ENCODE results near the gene PSMG3.

Gene PSMG3

GRCh38 chr7:1557006-1557405 lies 12.8 kb downstream of the PSMG3 start:
- no peak for DNase-seq

GRCh38 chr7:1555813-1556543 lies 13.9 kb downstream of the PSMG3 start, which contains the start of gene TMEM184A:
TMEM184A (minus strand) TSS chr7:1556205; CDS start chr7:1555484, 721 bp downstream.
- peak; percentile 99 for DNase-seq

GRCh38 chr7:1555046-1555812 lies 14.6 kb downstream of the PSMG3 start:
- peak; percentile 92 for DNase-seq

DNA sequence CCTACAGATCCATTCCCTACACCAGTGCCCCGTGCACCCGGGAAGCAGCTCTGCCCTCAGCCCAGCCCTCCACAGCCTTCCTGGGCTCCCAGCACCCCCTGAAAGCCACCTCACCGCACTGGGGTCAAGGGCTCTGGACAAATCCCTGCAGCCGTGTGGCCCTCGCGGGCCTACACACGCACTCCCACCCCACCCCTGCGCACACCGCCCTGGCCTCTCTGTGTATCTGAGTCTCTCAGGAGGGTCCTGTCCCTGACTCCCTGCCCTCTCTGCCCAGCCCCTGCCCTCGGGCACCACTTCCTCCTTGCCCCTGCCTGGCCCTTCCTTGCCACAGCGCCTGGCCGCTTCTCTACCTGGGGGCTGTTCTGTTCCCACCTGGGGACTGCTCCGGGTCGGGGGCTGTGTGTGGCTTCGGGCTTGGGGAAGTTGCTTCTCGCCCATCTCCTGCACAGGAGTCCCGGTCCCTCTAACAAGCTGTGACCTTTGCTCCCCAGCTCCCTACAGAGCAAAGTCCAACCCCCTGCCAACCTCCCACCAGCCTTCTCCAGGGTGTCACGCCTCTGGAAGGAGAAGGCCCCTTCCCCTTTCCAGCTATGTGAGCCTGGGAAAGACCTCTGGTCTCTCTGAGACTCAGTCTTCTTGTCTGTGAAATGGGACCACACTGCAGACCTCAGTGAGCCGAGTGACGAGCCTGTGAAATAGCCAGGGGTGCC lies 15.3 kb downstream of the PSMG3 start:
- DNase-seq: no peak

DNA sequence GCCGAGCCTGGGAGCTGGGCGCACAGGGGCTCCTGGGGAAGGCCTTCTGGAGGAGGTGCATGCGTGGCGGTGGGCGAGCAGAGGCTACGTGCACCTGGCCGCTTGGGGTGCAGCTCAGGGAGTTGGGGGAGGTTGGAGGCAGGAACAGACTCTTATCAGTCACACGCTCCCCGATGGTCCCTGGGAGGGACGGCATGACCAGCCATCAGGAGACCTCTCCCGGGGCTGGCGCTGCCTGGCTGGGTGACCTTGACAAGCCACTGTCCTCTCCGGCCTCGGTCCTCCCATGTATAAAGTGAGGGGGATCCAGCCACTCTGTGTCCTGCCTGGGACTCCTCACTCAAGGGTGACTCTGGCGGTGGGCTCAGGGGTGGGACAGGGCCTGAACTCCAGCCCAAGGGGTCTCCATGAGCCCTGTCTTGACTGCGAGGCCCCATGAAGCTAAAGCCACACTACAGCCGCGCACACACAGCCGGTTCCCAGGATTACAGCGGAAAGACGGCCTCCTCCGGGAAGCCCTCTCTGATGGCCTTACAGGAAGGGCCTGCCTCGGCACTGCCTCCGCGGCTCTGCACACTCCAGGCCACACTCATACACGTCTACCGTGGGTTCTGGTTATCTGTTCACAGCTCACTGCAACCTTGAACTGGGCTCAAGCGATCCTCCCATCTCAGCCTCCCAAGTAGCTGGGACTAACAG lies 16.2 kb downstream of the PSMG3 start:
- DNase-seq: no peak

GRCh38 chr7:1552200-1552599 lies 17.6 kb downstream of the PSMG3 start:
- no peak for DNase-seq

DNA sequence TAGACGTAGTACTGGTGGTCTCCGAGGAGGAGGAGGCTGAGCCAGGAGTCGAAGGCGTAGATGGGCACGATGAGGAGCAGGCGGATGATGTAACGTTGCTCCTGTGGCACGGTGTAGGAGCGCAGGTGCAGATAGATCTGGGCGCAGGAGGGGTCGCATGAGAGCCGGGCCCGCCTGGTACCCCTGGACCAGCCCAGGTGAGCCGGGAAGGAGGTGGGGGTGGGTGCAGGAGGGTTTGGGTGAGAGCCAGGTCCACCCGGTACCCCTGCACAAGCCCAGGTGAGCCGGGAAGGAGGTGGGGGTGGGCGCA lies 19.0 kb downstream of the PSMG3 start:
- DNase-seq: no peak

DNA sequence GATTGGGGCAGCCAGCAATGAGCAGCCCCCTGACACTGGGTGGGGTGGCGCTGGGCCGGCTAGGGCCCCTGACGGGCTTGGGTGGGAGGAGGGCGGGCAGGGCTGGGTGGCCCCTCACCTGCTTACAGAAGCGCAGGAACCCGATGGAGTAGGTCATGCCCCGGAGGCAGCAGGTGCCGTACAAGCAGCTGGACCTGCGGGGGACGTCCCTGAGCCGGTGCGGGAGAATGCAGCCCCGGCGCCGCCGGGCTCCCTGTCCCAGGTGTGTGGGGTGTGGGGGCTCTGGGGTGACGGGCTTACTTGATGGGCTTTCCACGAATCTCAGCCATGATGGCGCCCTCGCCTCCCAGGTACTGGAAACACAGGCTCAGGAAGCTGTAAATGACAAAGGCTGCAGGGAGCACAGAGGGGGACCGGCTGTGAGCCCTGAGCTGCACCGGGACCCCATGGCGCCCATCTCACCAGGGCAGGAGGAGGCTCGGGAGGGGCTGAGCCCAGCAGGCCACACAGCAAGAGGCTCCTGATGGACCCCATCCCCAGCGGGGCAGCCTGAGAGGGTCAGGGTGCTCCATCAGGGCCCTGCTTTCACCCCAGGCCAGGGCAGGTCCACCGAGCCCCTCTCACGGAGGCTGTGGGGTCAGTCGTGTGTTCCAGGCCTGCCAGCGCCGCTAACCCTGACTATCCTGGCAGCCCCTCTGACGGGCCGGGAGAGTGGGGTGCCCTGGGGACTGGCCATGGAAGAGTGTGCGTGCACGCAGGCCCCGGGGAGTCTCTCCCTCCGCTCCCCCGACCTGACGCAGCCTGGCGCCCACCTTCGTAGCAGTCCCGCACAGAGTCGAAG lies 19.6 kb downstream of the PSMG3 start:
- DNase-seq: no peak

DNA sequence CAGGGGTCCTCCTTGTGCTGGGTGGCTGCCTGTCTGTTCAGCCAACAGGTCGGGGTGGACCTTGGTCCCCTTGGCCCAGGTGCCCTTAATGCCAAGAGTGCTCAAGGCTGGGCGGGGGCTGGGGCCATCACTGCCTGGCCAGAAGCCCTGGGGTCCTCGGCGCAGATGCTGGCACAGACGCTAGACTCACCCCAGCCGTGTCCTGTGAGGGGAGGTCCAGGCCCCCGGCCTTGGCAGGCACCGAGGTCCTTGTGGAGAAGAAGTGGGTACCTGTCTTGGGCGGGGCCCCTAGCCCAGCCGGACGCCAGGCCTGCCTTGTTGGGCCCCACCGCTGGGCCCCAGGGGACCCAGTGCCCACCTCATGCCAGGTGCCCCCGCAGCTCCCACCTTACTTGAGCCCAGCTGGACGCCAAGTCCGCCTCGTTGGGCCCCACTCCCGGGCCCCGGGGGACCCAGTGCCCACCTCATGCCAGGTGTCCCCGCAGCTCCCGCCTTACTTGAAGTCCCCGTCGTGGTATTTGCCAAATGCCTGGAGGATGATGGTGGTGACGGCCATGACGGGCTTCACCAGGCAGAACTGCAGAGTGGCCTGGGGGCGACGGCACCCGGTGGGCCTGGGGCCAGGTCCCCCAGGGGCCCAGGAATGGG lies 20.4 kb downstream of the PSMG3 start:
- DNase-seq: no peak

- DNase-seq: no peak
These were observed 20.9 kb downstream of the PSMG3 start for GRCh38 chr7:1548944-1549343.

DNA sequence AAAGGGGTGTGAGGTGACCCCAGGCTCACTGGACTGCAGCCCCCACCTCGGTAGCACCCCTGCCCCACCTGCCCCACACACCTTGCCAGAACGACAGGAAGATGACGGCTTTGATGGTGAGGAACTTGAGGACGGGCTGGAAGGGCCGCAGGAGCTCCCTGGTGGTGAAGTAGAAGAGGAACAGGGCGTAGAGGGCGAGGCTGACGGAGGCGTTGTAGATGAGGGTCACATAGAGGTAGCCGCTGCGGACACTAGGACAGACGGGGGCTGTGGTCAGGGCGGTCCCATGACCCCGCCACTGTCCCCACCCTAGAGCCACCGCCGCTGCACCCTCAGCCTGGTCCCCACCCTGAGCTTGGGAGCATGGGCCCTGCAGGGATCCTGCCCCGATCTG lies 21.4 kb downstream of the PSMG3 start:
- no peak for DNase-seq

GRCh38 chr7:1547777-1548437 lies 21.9 kb downstream of the PSMG3 start:
- no peak for DNase-seq

GRCh38 chr7:1546909-1547776 lies 22.7 kb downstream of the PSMG3 start:
- DNase-seq: no peak

DNA sequence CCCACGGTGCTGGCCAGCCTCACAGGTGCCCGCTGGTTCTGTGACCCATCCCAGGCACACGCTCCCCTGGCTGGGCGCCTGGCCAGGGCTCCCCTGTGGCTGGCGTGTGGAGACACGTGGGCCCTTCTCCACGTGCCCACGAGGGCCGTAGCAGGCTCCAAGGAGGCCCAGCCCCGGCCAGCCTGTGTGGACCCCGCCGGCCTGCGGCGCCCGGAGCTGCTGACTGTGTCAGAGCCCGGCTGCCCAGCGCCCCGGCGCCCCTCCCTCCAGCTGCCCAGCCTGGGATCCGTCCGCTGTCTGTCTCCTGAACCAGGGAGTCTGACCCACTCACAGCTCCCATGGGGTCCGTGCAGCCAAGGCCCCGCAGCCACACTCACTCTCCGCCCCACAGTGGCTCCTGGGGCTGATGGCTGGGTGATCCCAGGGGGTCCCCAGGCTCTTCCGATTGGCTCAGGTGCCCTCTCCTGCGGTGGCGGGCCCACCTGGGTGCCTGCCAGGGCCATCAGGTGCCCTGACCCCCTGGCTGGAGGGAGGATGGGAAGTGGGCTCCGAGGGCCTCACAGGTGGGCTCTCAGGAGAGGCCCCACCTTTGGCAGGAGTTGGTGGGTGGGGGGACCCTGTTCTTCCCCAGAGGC lies 23.4 kb downstream of the PSMG3 start:
- no peak for DNase-seq

- no peak for DNase-seq
These were observed 24.2 kb downstream of the PSMG3 start for GRCh38 chr7:1545417-1546246.

GRCh38 chr7:1544896-1545416 lies 24.9 kb downstream of the PSMG3 start:
- DNase-seq: no peak

DNA sequence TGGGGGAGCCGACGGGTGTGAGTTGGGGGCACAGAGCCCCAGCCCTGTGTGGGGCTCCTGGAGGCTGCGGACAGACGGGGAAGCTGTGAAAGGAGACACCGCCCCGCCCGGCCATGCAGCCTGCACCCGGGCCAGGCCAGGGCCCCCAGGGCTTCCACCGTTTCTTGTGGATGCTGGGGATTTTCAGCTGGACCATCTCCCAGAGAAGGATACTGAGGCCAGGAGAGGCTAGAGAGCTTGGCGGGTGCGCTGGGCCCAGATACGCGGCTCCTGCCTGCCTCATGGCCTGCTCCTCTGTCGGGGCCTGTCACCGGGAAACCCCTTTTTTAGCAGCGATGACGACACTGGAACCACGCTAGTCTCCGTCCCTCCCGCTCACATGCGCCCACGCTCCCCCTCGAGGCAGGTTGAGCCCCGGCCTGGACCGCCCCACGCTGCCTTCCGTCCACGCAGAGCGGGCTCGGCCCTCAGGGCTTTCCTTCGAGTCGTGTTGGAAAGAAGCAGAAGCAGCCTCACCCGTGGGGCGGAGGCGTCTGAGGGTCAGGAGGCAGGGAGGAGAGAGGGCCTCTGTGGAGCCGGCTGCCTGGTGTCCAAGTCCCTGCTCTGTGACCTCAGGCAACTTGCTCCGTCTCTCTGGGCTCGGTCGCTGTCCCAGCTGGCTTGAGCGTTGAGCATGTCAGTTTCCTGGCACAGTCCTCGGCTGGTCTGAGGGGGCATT lies 25.5 kb downstream of the PSMG3 start:
- no peak for DNase-seq

DNA sequence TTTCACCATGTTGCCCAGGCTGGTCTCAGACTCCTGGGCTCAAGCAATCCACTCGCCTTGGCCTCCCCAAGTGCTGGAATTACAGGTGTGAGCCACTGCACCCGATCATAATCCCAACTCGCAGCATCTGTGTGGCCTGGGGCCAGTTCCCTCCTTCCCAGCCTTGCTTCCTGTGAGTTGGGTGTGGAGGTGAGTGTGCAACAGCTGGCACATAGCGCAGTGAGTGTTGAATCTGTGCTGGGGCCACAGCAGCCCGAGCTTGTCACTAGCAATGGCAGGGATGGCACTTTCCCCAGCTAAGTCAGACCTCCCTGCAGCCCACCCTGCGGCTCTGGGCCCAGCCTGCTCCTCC lies 26.0 kb downstream of the PSMG3 start:
- no peak for DNase-seq
